H1 (cell line): ENCODE data around the gene GNAL. TPM values are rescaled to one million over a fixed set of nuclear protein-coding genes. Genes with fewer than 3 reads are reported as not detected.

Experiments
- CTCF ChIA-PET: fragments of 300-600 bp; sonication (Branson Sonifier 250); formaldehyde crosslinking; loops from one replicate; lab custom pipeline; 2021; ENCODE audit not compliant: partially characterized antibody; lab: Charles Lee
- POLR2A ChIA-PET: fragments of 300-600 bp; sonication (Branson Sonifier 250); formaldehyde crosslinking; loops from one replicate; lab custom pipeline; 2021; ENCODE audit warnings: inconsistent platforms; ENCODE audit not compliant: partially characterized antibody; lab: Charles Lee
- DNase-seq, 2 experiments: peaks; one replicate each; pipeline versions ENCODE4 v3.0.0 to v3.0.0-alpha.2; 2010 to 2022; ENCODE audit warnings: low spot score in 2 of 2, low read depth in 1 of 2, mixed read lengths in 1 of 2
- FAIRE-seq: peaks from 2 replicates; lab custom pipeline; 2011; peaks lifted over from hg19 to GRCh38; lab: Jason Lieb, UNC
- H2AFZ ChIP-seq: 2 replicates; pipeline ENCODE4 v1.8.1; 2012; ENCODE audit warnings: low read length, inconsistent platforms
- H2AK5ac ChIP-seq: 2 replicates; pipeline ENCODE4 v1.6.1; 2013; ENCODE audit warnings: low read depth, low read length
- H2BK120ac ChIP-seq: replicated peaks from 2 replicates; pipeline ENCODE3; 2013; ENCODE audit warnings: low read depth, low read length, inconsistent platforms
- H2BK12ac ChIP-seq: 2 replicates; pipeline ENCODE4 v1.6.1; 2013; ENCODE audit warnings: low read depth, low read length
- H2BK15ac ChIP-seq: 2 replicates; pipeline ENCODE4 v1.6.1; 2013; ENCODE audit warnings: low read length
- H2BK20ac ChIP-seq: 2 replicates; pipeline ENCODE4 v1.6.1; 2013; ENCODE audit warnings: low read length
- H2BK5ac ChIP-seq: 2 replicates; pipeline ENCODE4 v1.6.1; 2013; ENCODE audit warnings: low read depth, low read length
- H3K14ac ChIP-seq: 2 replicates; pipeline ENCODE4 v1.6.1; 2013; ENCODE audit warnings: inconsistent platforms; ENCODE audit not compliant: insufficient read length
- H3K18ac ChIP-seq: 2 replicates; pipeline ENCODE4 v1.6.1; 2013; ENCODE audit warnings: low read length; ENCODE audit errors: extremely low read depth
- H3K23ac ChIP-seq: 2 replicates; pipeline ENCODE4 v1.6.1; 2013; ENCODE audit warnings: inconsistent platforms; ENCODE audit not compliant: insufficient read length
- H3K23me2 ChIP-seq: 2 replicates; pipeline ENCODE4 v1.6.1; 2013; ENCODE audit warnings: low read depth, low read length
- H3K27ac ChIP-seq: 2 replicates; pipeline ENCODE4 v1.6.1; 2011; ENCODE audit warnings: low read depth, low read length, inconsistent platforms
- H3K27me3 ChIP-seq, 4 experiments: replicated peaks in 1 of 4; 1 replicate in 1 of 4; 2 replicates in 3 of 4; pipeline versions ENCODE4 v1.6.1 to v1.8.1; 2011 to 2013; ENCODE audit warnings: low read length in 3 of 4, mild to moderate bottlenecking in 3 of 4, inconsistent platforms in 2 of 4, mixed read lengths in 2 of 4, moderate library complexity in 1 of 4; ENCODE audit not compliant: control insufficient read depth in 3 of 4, insufficient read depth in 3 of 4; ENCODE audit errors: extremely low read depth in 1 of 4
- H3K36me3 ChIP-seq, 4 experiments: 2 replicates each; pipeline versions ENCODE4 v1.6.1 to v1.8.1; 2011 to 2013; ENCODE audit warnings: mild to moderate bottlenecking in 4 of 4, low read length in 3 of 4, moderate library complexity in 2 of 4, control low read depth in 1 of 4, inconsistent platforms in 1 of 4; ENCODE audit not compliant: insufficient read depth in 4 of 4, control insufficient read depth in 2 of 4
- H3K4ac ChIP-seq: replicated peaks from 2 replicates; pipeline ENCODE3; 2013; ENCODE audit warnings: low read length, low read depth, mixed read lengths, inconsistent platforms; ENCODE audit not compliant: insufficient read length
- H3K4me1 ChIP-seq, 4 experiments: replicated peaks in 1 of 4; 1 replicate in 1 of 4; 2 replicates in 3 of 4; pipeline versions ENCODE4 v1.6.1 to v1.8.1; 2011 to 2013; ENCODE audit warnings: low read length in 3 of 4, inconsistent platforms in 2 of 4, mixed read lengths in 1 of 4; ENCODE audit not compliant: insufficient read depth in 4 of 4, control insufficient read depth in 3 of 4
- H3K4me2 ChIP-seq, 2 experiments: 2 replicates each; pipeline versions ENCODE4 v1.6.1 to v1.8.1; 2011 to 2013; ENCODE audit warnings: low read depth in 2 of 2, low read length in 2 of 2, control low read depth in 1 of 2, inconsistent platforms in 1 of 2, mild to moderate bottlenecking in 1 of 2; ENCODE audit not compliant: insufficient read depth in 1 of 2
- H3K4me3 ChIP-seq, 4 experiments: fragments of 200-600, 300-600 bp in 1 of 4; sonication (generic), shearing (Covaris generic), sonication (Bioruptor Twin) in 1 of 4; 2 replicates each; pipeline versions ENCODE4 v1.5.1 to v1.8.1; 2011 to 2016; ENCODE audit warnings: low read length in 4 of 4, low read depth in 3 of 4, control low read depth in 2 of 4, inconsistent platforms in 2 of 4, mild to moderate bottlenecking in 2 of 4, mixed read lengths in 1 of 4, moderate library complexity in 1 of 4; ENCODE audit not compliant: insufficient read depth in 2 of 4; ENCODE audit errors: extremely low read depth in 1 of 4
- H3K56ac ChIP-seq: replicated peaks from 2 replicates; pipeline ENCODE3; 2013; ENCODE audit warnings: low read depth, mild to moderate bottlenecking, mixed read lengths, low read length, inconsistent platforms; ENCODE audit not compliant: insufficient read length
- H3K79me1 ChIP-seq: 2 replicates; pipeline ENCODE4 v1.6.1; 2013; ENCODE audit warnings: low read depth, low read length, control low read depth
- H3K79me2 ChIP-seq, 2 experiments: 2 replicates each; pipeline versions ENCODE4 v1.6.1 to v1.8.1; 2012 to 2013; ENCODE audit warnings: low read length in 2 of 2, mild to moderate bottlenecking in 2 of 2, inconsistent platforms in 1 of 2; ENCODE audit not compliant: insufficient read depth in 2 of 2, control insufficient read depth in 1 of 2
- H3K9ac ChIP-seq, 4 experiments: replicated peaks in 1 of 4; 1 replicate in 1 of 4; 2 replicates in 3 of 4; pipeline versions ENCODE4 v1.6.1 to v1.8.1; 2011 to 2013; ENCODE audit warnings: low read depth in 3 of 4, low read length in 3 of 4, control low read depth in 2 of 4, mild to moderate bottlenecking in 2 of 4, moderate library complexity in 2 of 4, inconsistent platforms in 1 of 4; ENCODE audit errors: extremely low read depth in 1 of 4
- H3K9me3 ChIP-seq, 2 experiments: 2 replicates each; pipeline versions ENCODE4 v1.6.1 to v1.8.1; 2012 to 2013; ENCODE audit warnings: mild to moderate bottlenecking in 2 of 2, moderate library complexity in 2 of 2, control low read depth in 1 of 2, inconsistent platforms in 1 of 2, low read depth in 1 of 2, low read length in 1 of 2, mixed read lengths in 1 of 2; ENCODE audit not compliant: insufficient read depth in 2 of 2
- H4K20me1 ChIP-seq, 2 experiments: replicated peaks in 1 of 2; 2 replicates each; pipeline versions ENCODE3 to v1.8.1; 2011 to 2013; ENCODE audit warnings: inconsistent platforms in 2 of 2, low read length in 2 of 2, mild to moderate bottlenecking in 1 of 2; ENCODE audit not compliant: insufficient read depth in 2 of 2, control insufficient read depth in 1 of 2
- H4K5ac ChIP-seq: 2 replicates; pipeline ENCODE4 v1.6.1; 2013; ENCODE audit warnings: low read length, low read depth, mixed read lengths, inconsistent platforms; ENCODE audit not compliant: insufficient read length
- H4K8ac ChIP-seq: 2 replicates; pipeline ENCODE4 v1.8.0; 2013; ENCODE audit warnings: mild to moderate bottlenecking, moderate library complexity, low read length, inconsistent platforms; ENCODE audit not compliant: insufficient read depth; ENCODE audit errors: extremely low read depth
- H4K91ac ChIP-seq: replicated peaks from 2 replicates; pipeline ENCODE3; 2013; ENCODE audit warnings: low read length, mixed read lengths, inconsistent platforms; ENCODE audit not compliant: insufficient read length
- GTF2F1 ChIP-seq: IDR thresholded peaks from 2 replicates; pipeline ENCODE4 v1.6.1; 2012; ENCODE audit warnings: low read depth, low read length, improper control_type of control experiment, borderline replicate concordance
- KDM1A ChIP-seq: fragments of 200-600, 300-600 bp; sonication (generic); IDR thresholded peaks from 2 replicates; pipeline ENCODE4 v1.7.1; 2016; ENCODE audit warnings: mild to moderate bottlenecking, low read length, borderline replicate concordance
- KDM5A ChIP-seq: fragments of 200-600 bp; IDR thresholded peaks from 2 replicates; pipeline ENCODE4 v1.7.1; 2012; ENCODE audit warnings: mild to moderate bottlenecking, low read length, inconsistent platforms, mixed read lengths
- WGBS, 2 experiments: shearing (Covaris generic) in 1 of 2; methylation state at CpG; one replicate each; pipeline versions ENCODE4 v1.1.6 to v1.1.7; 2013 to 2015; ENCODE audit warnings: low lambda C conversion rate in 2 of 2, mixed read lengths in 2 of 2, inconsistent platforms in 1 of 2, low coverage in 1 of 2, missing lambda C conversion rate in 1 of 2; ENCODE audit not compliant: insufficient replicate concordance in 2 of 2, insufficient coverage in 1 of 2, insufficient read length in 1 of 2; ENCODE audit errors: extremely low coverage in 1 of 2, missing lambda C conversion rate in 1 of 2; 5-methylcytosine and 5-hydroxymethylcytosine counted together
- polyA plus RNA-seq, 7 experiments: library from polyadenylated mRNA; depleted of rRNA in 3 of 7; stranded (reverse) in 5 of 7; unstranded in 2 of 7; fragments of >200 nt in 5 of 7; fragments of 200-250 nt in 2 of 7; gene quantifications; 1 replicate in 5 of 7; 2 replicates in 1 of 7; 4 replicates in 1 of 7; pipeline versions ENCODE4 v1.2.1 to v1.2.3, GENCODE V29; 2011 to 2013; ENCODE audit warnings: missing spikeins in 2 of 7, mixed read lengths in 2 of 7
- total RNA-seq: library from RNA; stranded (reverse); fragmentation: NEBNext Ultra II Directional; extraction: Animal tissue kit (Norgen Biotek cat#: 25700); gene quantifications from 2 replicates; pipeline ENCODE4 v1.2.1, GENCODE V29; 2021

GNAL gene
- total and polyA plus RNA-seq, 2 of the 8 experiments (the other 6 are each of a cell fraction or from before 2014, with no cell fraction given), result 13.2 to 18.3 TPM

DNA sequence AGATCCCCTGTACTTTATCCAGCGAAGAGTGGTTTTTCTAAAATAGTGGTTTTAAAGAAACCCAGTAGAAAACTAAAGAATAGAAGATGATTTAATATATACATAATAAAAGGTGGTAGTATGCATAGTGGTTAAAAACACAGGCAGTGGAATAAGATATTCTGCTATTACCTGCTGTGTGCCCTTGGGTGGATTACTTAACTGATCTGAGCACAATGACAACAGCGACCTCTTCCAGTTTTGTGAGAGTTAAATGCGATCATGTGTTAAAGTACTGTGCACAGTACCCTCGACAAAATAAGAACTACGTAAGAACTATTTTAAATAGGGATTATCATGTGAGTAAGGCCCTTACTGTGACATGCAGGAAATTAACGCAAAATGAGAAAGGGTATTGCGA is 132.1 kb downstream of the GNAL start:
- Histone ChIP-seq H2BK12ac (no peak overlapping the region), H3K36me3 (no peaks in the 10 kb centered on the region), H2BK20ac (peak overlapping the region; percentile 66; the same call in 1 of the 2 replicates), H3K18ac (no peak overlapping the region), H3K4me3 (no peak overlapping the region), H3K4me1 (peaks cover 0 to 3% (median 1%) of the 10 kb centered on the region in 4 experiments; a peak in 3 of 7 replicates), H2BK15ac (no peak overlapping the region), H3K23ac (no peak overlapping the region), H3K27me3 (no peaks in the 10 kb centered on the region), H4K91ac (peak overlapping the region; percentile 56), H3K79me1 (no peaks in the 10 kb centered on the region), H3K4me2 (no peak overlapping the region), H2AK5ac (no peak overlapping the region), H3K14ac (no peak overlapping the region), H4K5ac (no peak overlapping the region), H2BK5ac (no peak overlapping the region), H3K9ac (no peak overlapping the region), H3K9me3 (no peaks in the 10 kb centered on the region), H3K27ac (no peak overlapping the region), H3K4ac (no peak overlapping the region), H3K23me2 (no peaks in the 10 kb centered on the region), H3K56ac (no peak overlapping the region), H2BK120ac (no peak overlapping the region), H3K79me2 (no peaks in the 10 kb centered on the region), H4K20me1 (no peaks in the 10 kb centered on the region), H2AFZ (no peak overlapping the region), H4K8ac (no peak overlapping the region)
- WGBS, 2 experiments, result 76% methylated on average over 7 of the region's 7 CpGs; no CpG with 5 or more reads in 1 of the 2 experiments
- TF ChIP-seq KDM1A, result peak; percentile 84
- TF ChIP-seq GTF2F1, result no peak
- TF ChIP-seq KDM5A, result no peak
- POLR2A ChIA-PET, result interaction anchor here (0.6 kb wide), 1 partner anchor 85 kb away, joined by 3 read pairs; no protein-coding TSS in a partner anchor
- FAIRE-seq (no peak), DNase-seq (no peak)
- CTCF ChIA-PET, result interaction anchor here (0.8 to 1.4 kb wide), 6 partner anchors 8 to 218 kb away, joined by 3 to 4 read pairs (median 3); no protein-coding TSS in a partner anchor
